SJCRH30 (cell line): ENCODE data around the gene RYR3. TPM values are rescaled to one million over a fixed set of nuclear protein-coding genes. Genes with fewer than 3 reads are reported as not detected.

Experiments used
- DNase-seq, 2 experiments: peaks; one replicate each; pipeline ENCODE4 v3.0.0-alpha.2; 2015 to 2020
- H3K27ac ChIP-seq: fragments of 250-450 bp; sonication (Bioruptor Pico); 2 replicates; pipeline ENCODE4 v1.5.1; 2020; ENCODE audit warnings: mild to moderate bottlenecking, moderate library complexity
- H3K27me3 ChIP-seq: fragments of 250-450 bp; sonication (Bioruptor Pico); 2 replicates; pipeline ENCODE4 v1.5.1; 2020; ENCODE audit warnings: mild to moderate bottlenecking, moderate library complexity
- H3K36me3 ChIP-seq: fragments of 250-450 bp; sonication (Bioruptor Pico); 2 replicates; pipeline ENCODE4 v1.5.1; 2020; ENCODE audit warnings: mild to moderate bottlenecking, moderate library complexity
- H3K4me1 ChIP-seq: fragments of 250-450 bp; sonication (Bioruptor Pico); 2 replicates; pipeline ENCODE4 v1.5.1; 2020; ENCODE audit warnings: mild to moderate bottlenecking, moderate library complexity
- H3K4me3 ChIP-seq: fragments of 250-450 bp; sonication (Bioruptor Pico); 2 replicates; pipeline ENCODE4 v1.5.1; 2020; ENCODE audit warnings: mild to moderate bottlenecking, moderate library complexity
- H3K9me3 ChIP-seq: fragments of 250-450 bp; sonication (Bioruptor Pico); replicated peaks from 2 replicates; pipeline ENCODE4 v1.5.1; 2020; ENCODE audit warnings: mild to moderate bottlenecking, moderate library complexity
- total RNA-seq: library from RNA; depleted of rRNA; stranded (reverse); fragments of >200 nt; shearing (Covaris generic); gene quantifications from 2 replicates; pipeline ENCODE4 v1.2.3, GENCODE V29; 2014

Gene RYR3
- total RNA-seq, 1 experiment from 2014 or later: 23.4 TPM

DNA sequence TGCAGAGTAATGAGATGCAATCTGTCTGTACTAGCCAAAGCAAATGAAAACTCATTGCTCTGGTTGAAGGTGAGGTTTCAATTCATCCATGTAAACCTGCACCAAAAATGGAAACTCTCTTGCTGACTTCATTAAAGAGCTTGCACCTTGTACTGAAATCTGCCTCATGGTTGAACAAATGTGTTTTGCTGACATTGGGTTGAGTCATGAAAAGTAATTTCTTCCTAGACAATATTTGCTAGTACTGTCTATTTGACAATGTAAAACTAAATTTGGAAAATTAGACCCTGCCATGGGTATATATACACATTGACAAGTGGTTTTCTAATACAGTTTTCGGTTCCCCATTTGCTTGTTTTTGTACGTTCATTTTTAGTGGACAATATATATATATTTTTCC lies 33.3 kb downstream of the RYR3 start:
- H3K4me1 ChIP-seq: no peaks in the 10 kb centered on the region
- no peaks in the 10 kb centered on the region for H3K27me3 ChIP-seq
- H3K4me3 ChIP-seq: no peak overlapping the region
- H3K36me3 ChIP-seq: no peaks in the 10 kb centered on the region
- H3K9me3 ChIP-seq: no peaks in the 10 kb centered on the region
- no peak for DNase-seq
- H3K27ac ChIP-seq: no peak overlapping the region

DNA sequence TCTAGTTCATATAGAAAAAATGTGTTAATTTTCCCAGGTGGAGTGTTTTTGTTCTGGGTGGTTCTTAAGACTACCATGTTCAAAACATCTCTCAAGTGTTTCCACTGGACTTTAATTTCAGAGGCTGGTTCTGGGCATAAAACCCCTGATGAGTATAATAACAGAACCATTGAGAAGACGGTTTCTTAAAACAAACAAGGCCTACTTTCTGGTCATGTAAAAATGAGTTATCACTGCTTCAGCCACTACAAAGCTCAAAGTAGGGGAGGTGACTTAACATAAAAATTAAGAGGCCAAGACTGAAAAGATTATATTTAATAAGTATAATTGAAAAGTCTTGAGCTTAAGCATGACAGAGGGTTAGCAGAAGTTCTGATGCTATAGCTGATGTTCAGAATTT lies 33.8 kb downstream of the RYR3 start:
- Histone ChIP-seq H3K36me3 (no peaks in the 10 kb centered on the region), H3K27me3 (no peaks in the 10 kb centered on the region), H3K4me1 (no peaks in the 10 kb centered on the region), H3K4me3 (no peak overlapping the region), H3K9me3 (no peaks in the 10 kb centered on the region), H3K27ac (no peak overlapping the region)
- DNase-seq: no peak

DNA sequence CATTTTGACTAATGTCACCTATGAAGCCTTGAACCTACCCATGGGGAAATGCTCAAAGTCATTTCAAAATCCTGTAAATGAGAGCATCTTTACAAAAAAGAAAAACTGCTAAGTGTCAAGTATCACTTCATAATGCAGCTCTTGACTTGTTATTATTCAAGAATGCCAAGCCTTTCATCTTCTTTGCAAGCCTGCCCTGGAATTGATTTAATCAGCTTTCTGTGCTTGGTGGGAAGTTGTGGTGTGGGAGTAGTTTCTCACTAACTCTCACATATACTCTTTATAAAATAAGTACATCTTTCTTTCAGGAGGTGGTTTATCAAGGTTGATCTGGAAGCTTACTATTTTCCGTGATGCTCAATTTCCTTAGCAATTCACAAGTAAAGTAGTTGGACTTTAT lies 43.6 kb downstream of the RYR3 start:
- no peak for DNase-seq
- Histone ChIP-seq H3K27me3 (no peaks in the 10 kb centered on the region), H3K36me3 (no peaks in the 10 kb centered on the region), H3K4me1 (peaks cover 25% of the 10 kb centered on the region), H3K4me3 (no peak overlapping the region), H3K27ac (no peak overlapping the region), H3K9me3 (no peaks in the 10 kb centered on the region; the same call in 1 of the 2 replicates)

DNA sequence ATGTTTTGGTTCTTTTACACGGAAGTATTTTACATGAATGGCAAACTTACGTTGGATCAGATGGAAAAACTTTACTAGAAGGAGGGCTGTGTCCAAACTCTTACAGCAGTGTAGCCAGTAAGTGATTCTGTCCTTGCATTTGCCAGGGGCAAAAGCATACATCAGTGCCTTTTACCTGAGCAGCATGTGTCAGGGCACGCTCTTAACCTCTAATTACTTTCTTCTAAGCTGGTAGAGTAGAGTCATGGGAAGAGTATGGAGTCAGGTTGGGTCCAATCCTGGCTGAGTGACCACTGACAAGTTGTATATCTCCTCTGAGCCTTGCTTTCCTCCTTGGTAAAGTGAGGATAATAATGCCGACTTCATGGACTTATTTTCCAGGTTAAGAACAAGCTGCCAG lies 47.1 kb downstream of the RYR3 start:
- no peaks in the 10 kb centered on the region; the same call in 1 of the 2 replicates for H3K9me3 ChIP-seq
- DNase-seq: peak in 1 of 2 experiments; percentile 14
- no peaks in the 10 kb centered on the region for H3K27me3 ChIP-seq
- peak overlapping the region; percentile 93 for H3K27ac ChIP-seq
- no peaks in the 10 kb centered on the region for H3K36me3 ChIP-seq
- peaks cover 38% of the 10 kb centered on the region for H3K4me1 ChIP-seq
- 0 out of 2 replicates have a peak overlapping the region, but pooled peaks have one; percentile 6 for H3K4me3 ChIP-seq

DNA sequence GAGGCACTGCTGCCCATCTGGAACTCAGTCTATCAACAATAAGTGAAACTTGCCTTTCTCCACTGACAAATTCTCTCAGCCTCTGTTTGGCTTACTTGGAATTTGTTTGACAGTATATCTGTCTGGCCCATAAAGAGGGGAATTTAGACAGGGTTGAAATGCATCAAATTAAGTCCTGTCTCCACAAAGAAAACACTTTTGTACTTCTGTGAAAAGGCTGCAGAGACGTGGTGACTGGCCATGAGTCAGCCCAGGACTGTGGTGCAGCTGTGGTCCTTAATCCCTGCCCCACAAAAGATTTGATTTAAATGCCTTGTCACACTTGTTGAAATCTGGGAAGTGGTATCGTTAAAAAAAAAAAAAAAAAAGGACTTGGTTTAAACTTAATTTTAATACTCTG lies 47.5 kb downstream of the RYR3 start:
- Histone ChIP-seq H3K27ac (peak overlapping the region; percentile 93), H3K4me3 (peak overlapping the region; percentile 13), H3K36me3 (no peaks in the 10 kb centered on the region), H3K27me3 (no peaks in the 10 kb centered on the region), H3K4me1 (peaks cover 38% of the 10 kb centered on the region), H3K9me3 (no peaks in the 10 kb centered on the region; the same call in 1 of the 2 replicates)
- DNase-seq: peak; percentile 88 to 94

DNA sequence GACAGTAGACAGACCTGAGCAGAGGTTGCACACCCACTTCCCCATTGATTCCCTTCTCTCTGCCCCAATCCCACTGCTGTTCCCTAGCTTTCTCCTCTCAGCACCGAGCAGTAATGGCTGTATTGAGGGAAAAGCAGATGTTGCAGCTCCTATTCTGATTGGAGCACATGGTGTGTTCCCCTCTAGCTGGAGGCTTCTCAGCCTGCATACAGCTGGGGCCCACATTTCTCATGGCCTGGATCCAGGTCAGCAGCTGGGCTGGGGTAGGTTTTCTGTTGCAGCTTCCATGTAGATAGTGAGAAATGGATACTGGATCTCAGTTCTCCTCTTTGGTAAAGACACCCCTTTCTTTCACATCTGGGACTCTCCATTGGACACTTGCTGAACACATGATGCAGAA lies 50.1 kb downstream of the RYR3 start:
- H3K27ac ChIP-seq: no peak overlapping the region
- peak; percentile 75 to 86 for DNase-seq
- H3K4me3 ChIP-seq: no peak overlapping the region

DNA sequence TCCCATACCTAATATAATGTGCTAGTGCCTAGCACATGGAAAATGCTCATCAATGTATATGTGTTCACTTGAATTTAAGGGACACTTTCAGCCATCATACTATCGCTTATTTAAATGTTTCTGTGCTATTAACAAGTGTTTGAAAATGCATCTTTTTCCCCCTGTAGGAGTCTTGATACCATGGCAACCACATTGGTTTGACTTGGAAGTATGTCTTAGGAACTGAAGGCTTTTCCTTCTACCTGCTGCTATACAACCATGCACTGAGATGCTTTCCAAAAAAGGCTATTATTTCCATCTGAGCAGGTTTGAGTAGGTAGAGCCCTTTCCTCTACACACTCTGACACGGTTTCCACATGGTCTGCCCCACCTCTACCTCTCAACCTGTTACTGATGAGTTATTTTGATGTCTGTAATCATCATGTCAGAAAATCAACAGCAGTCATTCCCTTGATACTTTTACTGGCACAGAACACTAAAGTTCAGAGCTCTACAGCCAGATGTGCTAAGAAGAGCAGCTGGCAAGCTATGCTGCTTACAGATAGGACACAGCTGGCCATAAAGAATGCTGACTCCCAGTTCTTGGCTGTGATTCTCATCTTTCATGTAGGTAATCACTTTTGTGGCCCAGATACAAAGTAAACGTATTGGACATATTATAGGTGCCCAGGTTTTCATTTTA lies 59.3 kb downstream of the RYR3 start:
- Histone ChIP-seq H3K4me1 (no peaks in the 10 kb centered on the region), H3K36me3 (no peaks in the 10 kb centered on the region), H3K9me3 (no peaks in the 10 kb centered on the region), H3K27ac (no peak overlapping the region), H3K27me3 (no peaks in the 10 kb centered on the region), H3K4me3 (no peak overlapping the region)
- DNase-seq: no peak

More for the DNA sequence above, 50.1 kb downstream of the RYR3 start:
- Histone ChIP-seq H3K4me1 (peaks cover 38% of the 10 kb centered on the region), H3K36me3 (no peaks in the 10 kb centered on the region), H3K27me3 (no peaks in the 10 kb centered on the region), H3K9me3 (no peaks in the 10 kb centered on the region)

DNA sequence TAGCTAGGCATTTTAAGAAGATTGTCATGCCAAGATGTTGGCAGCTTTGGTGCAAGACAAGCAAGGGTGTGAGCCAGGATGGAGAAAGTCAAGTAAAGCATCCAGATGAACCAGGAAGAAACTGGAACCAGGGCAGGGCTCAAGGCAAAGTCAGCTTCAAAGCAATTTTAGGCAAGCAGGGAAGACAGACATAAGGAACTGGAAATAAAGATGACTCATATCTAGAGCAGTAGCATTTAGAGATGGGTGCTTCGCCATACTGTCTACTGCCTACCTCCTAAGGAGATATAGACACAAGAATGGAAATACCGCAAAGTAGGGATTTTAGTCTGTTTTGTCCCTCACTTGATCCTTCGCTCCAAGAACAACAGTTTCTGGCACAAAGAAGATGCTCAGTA lies 59.9 kb downstream of the RYR3 start:
- Histone ChIP-seq H3K36me3 (no peaks in the 10 kb centered on the region), H3K9me3 (no peaks in the 10 kb centered on the region), H3K27ac (no peak overlapping the region), H3K4me3 (no peak overlapping the region), H3K4me1 (no peaks in the 10 kb centered on the region), H3K27me3 (no peaks in the 10 kb centered on the region)
- no peak for DNase-seq

DNA sequence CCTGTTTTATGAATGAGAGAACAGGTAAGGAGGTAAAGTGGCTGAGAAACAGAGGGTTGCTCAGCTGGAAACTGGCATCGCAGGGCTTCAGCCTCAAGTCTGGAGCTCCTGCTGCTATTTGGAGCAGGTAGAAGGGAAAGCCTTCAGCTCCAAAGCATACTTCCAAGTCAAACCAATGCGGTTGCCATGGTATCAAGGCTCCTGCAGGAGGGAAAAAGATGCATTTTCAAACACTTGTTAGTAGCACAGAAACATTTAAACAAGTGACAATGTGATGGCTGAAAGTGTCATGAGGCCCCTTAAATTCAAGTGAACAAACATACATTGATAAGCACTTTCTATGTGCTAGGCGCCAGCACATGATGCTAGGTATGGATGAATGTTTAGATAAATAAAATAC lies 60.4 kb downstream of the RYR3 start:
- Histone ChIP-seq H3K27me3 (no peaks in the 10 kb centered on the region), H3K9me3 (no peaks in the 10 kb centered on the region), H3K4me3 (no peak overlapping the region), H3K36me3 (no peaks in the 10 kb centered on the region), H3K4me1 (no peaks in the 10 kb centered on the region), H3K27ac (no peak overlapping the region)
- DNase-seq: no peak

DNA sequence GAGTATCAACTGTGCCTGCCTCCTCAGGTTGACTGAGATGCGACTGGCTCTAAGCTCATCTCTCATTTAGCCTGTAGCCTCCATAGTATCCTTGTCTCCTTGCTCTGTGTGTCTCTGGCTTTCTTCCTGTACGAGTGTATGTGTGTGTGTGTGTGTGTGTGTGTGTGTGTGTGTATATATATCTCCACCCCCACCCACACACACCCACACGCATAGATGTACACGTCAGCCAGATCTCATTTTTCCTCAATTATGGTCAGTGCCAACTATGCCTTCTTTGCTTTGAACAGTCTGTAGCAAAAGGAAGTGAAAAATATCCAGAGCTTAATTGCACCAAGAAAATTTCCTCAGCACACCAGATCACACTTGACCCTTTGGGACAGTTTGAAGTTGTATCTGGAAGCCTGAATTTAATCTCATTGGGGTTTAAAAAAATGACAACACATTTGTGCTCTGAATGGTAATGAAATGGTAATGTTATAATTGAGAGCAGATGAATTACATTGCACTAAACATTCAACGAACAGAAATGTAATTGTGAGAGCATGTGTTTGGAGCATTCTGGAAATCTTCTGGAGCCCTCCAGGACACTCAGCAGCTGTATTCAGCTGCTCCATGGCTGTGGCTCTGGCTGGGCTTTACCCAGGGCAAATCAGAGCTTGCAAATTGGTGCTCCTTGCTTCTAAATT lies 63.6 kb downstream of the RYR3 start:
- no peak for DNase-seq
- Histone ChIP-seq H3K36me3 (no peaks in the 10 kb centered on the region), H3K9me3 (0 out of 2 replicates have a peak, but pooled peaks cover 3% of the 10 kb centered on the region), H3K27ac (no peak overlapping the region), H3K27me3 (no peaks in the 10 kb centered on the region), H3K4me1 (no peaks in the 10 kb centered on the region), H3K4me3 (no peak overlapping the region)

DNA sequence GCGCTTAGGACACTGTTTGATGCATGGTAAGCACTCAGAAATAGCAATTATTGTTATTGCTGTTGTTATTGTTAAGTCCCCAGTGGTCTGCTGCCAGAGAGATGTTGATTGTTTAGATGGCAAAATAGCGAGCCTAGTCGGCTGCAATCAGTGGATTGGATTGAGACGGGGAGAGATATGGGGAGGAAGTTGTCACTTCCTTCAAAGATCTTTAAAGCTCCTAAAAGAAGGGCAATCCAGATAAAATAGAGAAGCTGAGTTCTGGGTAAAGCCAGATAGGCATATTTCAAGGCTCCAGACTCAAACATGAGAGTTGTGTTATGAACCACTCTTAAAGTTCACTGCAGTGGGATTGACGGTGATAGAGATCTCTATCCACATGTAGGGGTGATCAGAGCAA lies 64.5 kb downstream of the RYR3 start:
- no peak overlapping the region for H3K27ac ChIP-seq
- H3K27me3 ChIP-seq: no peaks in the 10 kb centered on the region
- no peaks in the 10 kb centered on the region for H3K4me1 ChIP-seq
- 0 out of 2 replicates have a peak, but pooled peaks cover 3% of the 10 kb centered on the region for H3K9me3 ChIP-seq
- DNase-seq: no peak
- H3K4me3 ChIP-seq: no peak overlapping the region
- H3K36me3 ChIP-seq: no peaks in the 10 kb centered on the region

DNA sequence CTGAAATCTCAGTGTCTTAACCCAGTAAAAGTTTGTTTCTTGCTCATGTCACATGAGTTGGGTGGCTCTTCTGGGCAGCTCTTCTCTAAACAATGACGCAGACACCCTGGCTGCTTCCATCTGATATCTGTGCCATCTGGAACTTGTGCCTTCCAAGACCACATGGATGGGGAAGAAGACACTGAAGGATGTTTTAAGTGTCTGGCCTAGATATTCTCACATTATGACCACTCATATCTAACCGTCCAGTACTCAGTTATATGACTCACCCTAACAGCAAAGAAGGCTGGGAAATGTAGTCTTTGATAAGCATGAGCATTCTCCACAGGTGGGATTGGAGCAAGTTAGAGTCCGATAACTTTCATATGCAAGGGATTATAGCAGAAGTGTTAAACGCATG lies 66.4 kb downstream of the RYR3 start:
- H3K27me3 ChIP-seq: no peaks in the 10 kb centered on the region
- no peak overlapping the region for H3K27ac ChIP-seq
- no peak overlapping the region for H3K4me3 ChIP-seq
- 0 out of 2 replicates have a peak, but pooled peaks cover 3% of the 10 kb centered on the region for H3K9me3 ChIP-seq
- no peak for DNase-seq
- H3K36me3 ChIP-seq: no peaks in the 10 kb centered on the region
- no peaks in the 10 kb centered on the region for H3K4me1 ChIP-seq

DNA sequence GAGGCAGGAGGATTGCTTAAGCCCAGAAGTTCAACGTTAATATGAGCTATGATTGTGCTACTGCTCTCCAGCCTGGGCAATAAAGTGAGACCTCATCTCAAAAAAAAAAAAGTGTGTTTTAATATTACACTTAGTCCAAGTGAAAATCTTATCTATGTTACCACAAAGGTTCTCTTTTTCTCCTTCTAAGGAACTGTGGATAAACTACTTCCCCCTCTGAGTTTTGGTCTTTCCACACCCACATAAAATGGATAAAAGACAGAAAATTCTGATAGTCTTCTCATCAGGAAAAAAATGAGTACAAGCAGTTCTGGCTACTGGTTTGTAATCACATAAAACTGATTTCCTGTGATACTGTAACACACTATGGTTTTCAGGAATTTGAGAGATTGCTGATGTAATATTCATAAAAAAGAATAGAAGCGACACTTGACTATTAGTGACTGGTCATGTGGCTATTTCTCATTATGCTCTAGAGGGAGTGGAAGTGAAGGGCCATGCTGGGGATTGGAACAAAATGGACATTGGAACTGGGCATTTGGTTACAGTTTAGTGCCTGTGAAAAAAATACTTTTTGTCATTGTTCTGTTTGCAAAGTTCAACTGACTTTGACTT lies 68.2 kb downstream of the RYR3 start:
- Histone ChIP-seq H3K4me3 (no peak overlapping the region), H3K27me3 (no peaks in the 10 kb centered on the region), H3K36me3 (no peaks in the 10 kb centered on the region), H3K27ac (no peak overlapping the region), H3K9me3 (0 out of 2 replicates have a peak, but pooled peaks cover 3% of the 10 kb centered on the region), H3K4me1 (no peaks in the 10 kb centered on the region)
- DNase-seq: no peak

DNA sequence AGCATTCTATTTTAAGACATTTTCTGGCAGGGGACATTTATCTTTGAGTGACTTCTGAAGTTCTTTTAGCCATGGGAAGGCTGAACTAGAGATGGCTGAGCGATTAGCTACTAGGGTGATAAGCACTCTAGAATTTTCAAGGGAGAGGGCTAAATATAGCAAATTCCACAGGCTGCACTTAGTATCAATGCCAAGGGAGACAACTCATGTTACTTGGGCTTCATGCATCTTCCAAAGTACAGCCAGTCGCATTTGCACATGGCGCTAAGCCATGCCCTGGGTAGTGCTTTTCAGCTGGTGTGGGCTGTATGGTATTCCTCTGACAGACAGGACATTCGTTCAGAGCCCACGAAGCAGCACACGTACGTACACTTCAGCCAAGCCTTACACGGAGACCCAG lies 69.6 kb downstream of the RYR3 start:
- Histone ChIP-seq H3K27me3 (no peaks in the 10 kb centered on the region), H3K9me3 (0 out of 2 replicates have a peak, but pooled peaks cover 3% of the 10 kb centered on the region), H3K27ac (no peak overlapping the region), H3K4me1 (no peaks in the 10 kb centered on the region), H3K4me3 (no peak overlapping the region), H3K36me3 (no peaks in the 10 kb centered on the region)
- no peak for DNase-seq

DNA sequence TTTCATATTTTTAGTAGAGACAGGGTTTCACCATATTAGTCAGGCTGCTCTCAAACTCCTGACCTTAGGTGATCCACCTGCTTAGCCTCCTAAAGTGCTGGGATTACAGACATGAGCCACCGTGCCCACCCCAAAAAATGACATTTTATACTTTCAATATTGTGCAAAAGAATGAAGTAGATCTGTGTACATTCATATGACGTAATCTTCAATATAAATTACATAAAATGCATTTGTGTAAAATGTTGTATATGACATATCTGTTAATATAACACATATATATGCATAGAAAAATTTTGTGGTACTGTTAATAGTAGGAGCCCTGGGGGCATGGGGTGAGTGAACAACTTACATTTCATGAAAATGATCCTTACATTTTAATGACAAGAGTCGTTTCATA lies 71.7 kb downstream of the RYR3 start:
- Histone ChIP-seq H3K27ac (no peak overlapping the region), H3K4me3 (no peak overlapping the region), H3K36me3 (no peaks in the 10 kb centered on the region), H3K9me3 (no peaks in the 10 kb centered on the region), H3K27me3 (no peaks in the 10 kb centered on the region), H3K4me1 (no peaks in the 10 kb centered on the region)
- DNase-seq: no peak
